NCI-H345 treated with DMSO at 0.1 percent for 48 hours (cell line): ENCODE measurements around the gene ARMC2.

Experiments used
- DNase-seq: peaks from one replicate; lab custom pipeline; 2025; ENCODE audit not compliant: unreplicated experiment; lab: John Stamatoyannopoulos, UW

Gene ARMC2

GRCh38 chr6:108982154-108983113 is 134.2 kb downstream of the ARMC2 start:
- no peak for DNase-seq

GRCh38 chr6:108983151-108983550 is 134.9 kb downstream of the ARMC2 start:
- DNase-seq, result no peak

GRCh38 chr6:108985301-108985700 is 137.1 kb downstream of the ARMC2 start:
- no peak for DNase-seq

GRCh38 chr6:108987156-108987555 is 138.9 kb downstream of the ARMC2 start:
- no peak for DNase-seq

- no peak for DNase-seq
Measured at GRCh38 chr6:108988296-108988695, 140.1 kb downstream of the ARMC2 start.

DNA sequence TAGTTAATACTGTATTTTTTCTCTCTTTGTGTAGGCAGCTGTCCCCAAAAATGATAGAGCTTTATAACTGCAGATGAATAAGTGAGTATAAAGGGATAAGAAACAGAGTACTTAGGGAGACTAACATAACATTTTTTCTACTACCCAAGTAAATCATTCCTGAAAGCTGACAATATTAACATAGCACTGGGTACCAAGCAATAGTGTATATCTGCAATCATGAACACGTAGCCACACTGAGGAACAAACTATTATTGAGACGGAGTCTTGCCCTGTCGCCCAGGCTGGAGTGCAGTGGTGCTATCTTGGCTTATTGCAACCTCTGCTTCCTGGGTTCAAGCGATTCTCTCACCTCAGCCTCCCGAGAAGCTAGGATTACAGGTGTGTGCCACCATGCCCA is 140.5 kb downstream of the ARMC2 start:
- no peak for DNase-seq

GRCh38 chr6:108989700-108990099 is 141.5 kb downstream of the ARMC2 start:
- DNase-seq, result no peak

DNA sequence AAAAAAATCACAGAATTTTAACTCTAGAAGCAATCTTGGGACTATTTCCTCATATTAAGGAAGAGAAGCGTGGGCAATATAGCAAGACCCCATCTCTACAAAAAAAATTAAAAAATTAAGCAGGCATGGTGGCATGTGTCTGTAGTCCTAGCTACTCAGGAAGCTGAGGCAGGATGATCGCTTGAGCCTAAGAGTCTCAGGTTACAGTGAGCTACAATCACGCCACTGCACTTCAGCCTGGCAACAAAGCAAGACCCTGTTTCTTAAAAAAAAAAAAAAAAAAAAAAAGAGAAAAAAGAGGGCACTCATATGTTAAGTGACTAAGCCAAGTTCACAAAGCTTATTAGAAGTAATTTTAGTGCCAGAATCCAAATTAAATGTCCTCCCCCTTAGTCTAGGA is 145.7 kb downstream of the ARMC2 start:
- no peak for DNase-seq

GRCh38 chr6:108995296-108995695 is 147.1 kb downstream of the ARMC2 start:
- DNase-seq, result no peak

- no peak for DNase-seq
Measured at GRCh38 chr6:108996208-108996607, 148.0 kb downstream of the ARMC2 start.

DNA sequence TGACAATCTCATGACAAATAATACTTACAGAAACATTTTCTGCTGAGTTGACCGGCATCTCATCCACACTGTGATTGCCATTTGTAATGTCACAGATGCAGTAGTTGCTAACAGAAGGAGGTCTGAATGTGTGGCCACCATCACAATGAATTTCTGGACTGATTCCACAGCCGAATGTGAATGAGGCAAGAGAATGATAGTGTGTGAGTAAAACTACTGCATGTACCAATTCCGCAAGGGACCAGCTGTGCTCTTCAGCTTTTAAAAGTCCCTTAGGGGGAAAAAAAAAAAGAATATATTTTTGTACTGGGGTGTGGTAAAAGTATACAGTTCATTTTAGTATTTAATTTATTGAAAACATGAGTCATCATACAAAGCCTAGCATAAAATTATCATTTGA is 150.3 kb downstream of the ARMC2 start:
- DNase-seq, result no peak

GRCh38 chr6:108999428-108999827 is 151.2 kb downstream of the ARMC2 start:
- DNase-seq, result no peak

DNA sequence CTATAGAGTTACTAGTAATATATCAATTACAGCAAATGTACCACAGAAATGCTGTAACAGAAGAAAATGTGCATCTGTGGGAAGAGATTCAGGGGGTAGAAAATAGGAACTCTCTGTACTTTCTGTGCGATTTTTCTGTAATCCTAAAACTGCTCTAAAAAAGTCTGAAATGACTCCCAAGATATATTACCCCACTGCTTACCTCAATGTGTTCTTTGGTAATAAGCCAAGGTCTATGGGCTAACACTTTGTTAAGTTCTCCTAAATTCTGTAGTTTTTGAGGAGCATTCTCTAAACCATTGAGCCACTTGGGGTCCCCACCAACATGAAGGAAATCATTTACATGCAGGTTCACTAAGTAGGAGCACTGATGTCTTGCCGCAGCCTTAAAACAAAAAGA is 152.1 kb downstream of the ARMC2 start:
- no peak for DNase-seq

- no peak for DNase-seq
Measured at GRCh38 chr6:109001291-109001894, 153.2 kb downstream of the ARMC2 start.

DNA sequence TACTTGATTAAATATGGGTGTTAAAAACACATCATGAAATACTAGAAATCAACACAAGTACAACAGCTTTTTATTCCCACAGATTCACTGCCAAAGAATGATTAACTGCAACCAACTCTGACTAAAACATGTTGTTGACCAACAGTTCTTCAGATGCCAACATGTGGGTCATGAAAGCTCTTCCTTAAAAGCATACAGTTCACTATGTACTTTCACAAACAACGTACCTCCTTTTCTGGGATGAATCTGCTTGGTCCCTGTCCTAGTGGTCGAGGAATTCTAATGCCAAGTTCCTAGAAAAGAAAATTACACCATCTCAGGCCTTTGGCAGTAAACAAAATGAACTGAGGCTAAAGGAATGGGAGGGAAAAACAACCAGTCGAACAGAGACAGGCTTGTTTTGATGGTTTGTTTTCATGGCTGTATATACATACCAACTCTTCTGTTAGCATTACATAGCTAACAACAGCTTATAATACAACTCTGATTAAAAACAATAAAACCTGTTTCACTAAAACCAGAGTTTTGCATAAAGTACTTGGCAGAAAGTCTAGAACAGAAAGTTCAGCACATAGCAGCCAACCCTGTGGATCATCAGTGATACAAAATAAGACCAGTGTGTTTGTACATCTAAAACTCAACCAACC is 154.0 kb downstream of the ARMC2 start:
- no peak for DNase-seq

GRCh38 chr6:109002882-109003281 is 154.7 kb downstream of the ARMC2 start:
- DNase-seq, result no peak

GRCh38 chr6:109006818-109007217 is 158.6 kb downstream of the ARMC2 start:
- no peak for DNase-seq

DNA sequence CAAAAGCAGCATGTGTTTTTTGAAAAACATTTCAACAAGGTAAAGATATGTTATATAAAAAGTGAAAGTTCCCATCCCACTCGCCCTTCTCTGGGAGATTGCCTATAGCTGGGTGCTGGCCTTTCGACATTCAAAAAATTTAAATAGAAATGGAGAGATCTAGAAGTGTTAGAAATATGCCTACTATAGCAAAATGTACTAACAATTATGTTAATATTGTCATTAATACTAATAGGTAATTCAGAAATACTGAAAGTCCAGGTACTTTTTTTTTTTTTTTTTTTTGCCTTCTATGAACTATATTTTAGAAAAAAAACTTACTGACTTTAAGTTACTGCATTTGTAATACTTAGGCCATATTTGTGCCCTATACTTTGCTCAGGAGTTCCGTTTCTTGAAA is 159.3 kb downstream of the ARMC2 start:
- no peak for DNase-seq

DNA sequence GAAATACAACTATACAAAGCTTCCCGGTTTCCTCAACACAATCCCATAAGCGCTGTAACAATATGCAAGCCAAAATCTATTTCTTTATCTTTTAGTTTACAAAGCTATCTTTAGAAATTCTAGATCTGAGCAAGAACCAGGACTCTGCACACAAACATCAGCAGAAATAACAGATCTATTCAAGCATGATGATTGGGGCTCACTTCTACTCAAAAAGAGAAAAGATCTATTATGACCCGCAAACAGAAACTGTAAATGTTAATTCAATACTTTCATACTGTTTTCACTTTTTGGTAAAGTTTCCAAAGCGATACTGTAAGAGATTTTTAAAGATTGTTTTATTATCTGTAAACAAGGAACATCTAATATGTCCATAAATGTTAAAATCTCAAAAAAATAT is 159.8 kb downstream of the ARMC2 start:
- DNase-seq, result no peak

GRCh38 chr6:109008537-109009235 is 160.5 kb downstream of the ARMC2 start:
- peak; percentile 53 for DNase-seq

DNA sequence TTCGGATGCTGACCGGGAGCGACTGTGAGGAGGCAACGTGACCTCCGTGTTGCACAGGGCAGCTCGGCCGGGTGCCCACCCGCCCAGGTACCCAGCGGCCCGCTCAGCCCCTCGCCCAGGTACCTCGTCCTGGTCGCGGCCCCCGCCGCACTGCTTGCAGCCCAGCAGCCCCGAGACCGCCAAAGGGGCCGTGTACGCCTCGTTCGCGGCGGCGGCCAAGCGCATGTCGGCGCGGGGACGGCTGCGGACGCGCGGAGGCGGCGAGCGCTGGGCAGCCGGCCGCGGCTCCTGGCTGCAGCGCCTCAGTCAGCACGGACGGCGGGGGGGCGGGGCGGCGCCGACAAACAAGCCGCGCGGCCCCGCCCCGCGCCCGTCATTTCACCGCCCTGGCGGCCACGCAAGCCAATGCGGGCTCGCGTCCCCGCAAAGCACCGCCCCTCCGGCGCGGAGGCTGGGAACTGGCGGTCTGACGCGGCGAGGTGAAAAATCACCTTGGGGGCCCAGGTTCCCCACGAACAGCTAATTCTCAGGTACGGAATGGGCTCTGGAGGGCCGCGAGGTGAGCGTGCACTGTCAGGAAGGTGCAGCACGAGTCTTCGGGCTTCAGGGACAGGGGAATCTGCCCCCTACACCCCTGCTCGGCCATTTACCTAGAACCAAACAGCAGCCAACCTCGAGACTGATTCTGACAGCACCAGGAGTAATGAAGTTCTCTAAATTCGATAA is 161.2 kb downstream of the ARMC2 start:
- peak; percentile 73 for DNase-seq
